ENCODE data around the gene INSC.

INSC gene

DNA sequence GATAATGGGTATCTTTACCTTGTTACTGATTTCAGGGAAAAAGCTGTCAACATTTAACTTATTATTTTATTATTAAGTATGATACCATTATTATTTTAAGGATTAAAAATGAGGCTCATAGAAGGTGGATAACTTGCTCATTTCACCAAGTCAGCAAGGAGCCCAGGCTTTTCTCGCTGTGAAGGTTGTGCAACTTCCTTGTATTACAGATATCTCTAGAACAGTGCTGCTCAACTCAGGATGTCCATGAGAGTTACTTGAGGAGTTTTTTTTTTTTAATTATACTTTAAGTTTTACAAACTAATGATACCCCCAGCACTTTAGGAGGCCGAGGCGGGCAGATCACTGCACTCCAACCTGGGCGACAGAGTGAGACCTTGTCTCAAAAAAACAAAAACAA is 98.2 kb downstream of the INSC start:
- in situ Hi-C loops (cut with HindIII; ENCODE audit: low sequenced_read_pairs) = no loop called here

DNA sequence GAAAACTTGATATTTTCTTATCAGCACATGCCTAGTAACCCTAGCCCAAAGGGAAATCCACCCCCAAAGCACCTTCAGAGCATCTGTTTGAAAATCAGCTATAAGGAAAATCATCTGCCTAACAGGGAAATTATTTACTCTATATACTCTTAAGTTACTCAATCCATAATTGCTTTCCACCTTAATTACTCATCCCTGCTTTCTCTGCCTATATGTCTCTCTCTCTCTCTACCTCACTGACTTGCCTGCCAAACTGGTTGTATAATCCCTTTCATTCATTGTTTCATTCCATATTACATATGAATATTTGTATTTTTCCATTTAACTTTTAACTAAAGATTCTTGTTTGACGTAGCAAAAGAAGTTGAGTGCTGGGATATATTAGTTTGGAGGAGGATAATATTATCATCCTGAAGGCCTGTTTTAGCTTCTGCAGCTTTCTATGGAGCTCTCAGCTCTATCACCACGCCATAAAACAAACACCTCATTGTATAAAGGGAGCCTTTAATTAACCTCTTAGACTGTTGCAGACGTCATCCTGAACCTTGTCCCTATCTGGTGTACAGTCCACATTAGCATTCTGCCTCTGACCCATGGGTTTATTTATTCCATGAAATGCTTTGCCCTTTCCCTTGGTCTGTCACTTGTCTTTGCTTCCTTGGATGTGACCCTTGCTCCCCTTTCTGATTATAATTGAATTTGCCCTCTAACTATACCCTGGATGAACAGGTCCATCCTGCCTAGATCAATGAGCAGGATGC is 98.9 kb downstream of the INSC start:
- in situ Hi-C loops (cut with HindIII; ENCODE audit: low sequenced_read_pairs) = no loop called here

DNA sequence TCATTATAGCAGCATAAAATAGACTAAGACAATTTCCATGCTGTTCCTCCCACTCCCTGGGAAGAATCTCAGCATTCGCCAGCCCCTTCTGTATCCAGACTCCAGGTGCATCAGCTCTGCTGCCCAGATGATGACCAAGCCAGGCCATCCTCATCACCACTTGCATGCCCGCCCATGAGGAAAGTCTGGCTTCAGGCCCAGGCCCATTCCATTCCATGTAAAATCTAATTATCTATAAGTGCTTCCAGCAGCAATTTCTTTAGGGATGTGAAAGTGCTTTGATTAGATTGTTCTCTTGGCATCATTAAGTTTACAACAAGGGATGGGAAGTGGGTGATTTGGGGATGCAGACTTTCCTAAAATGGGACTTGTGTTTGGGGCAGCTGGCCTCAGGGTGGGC is 100.3 kb downstream of the INSC start:
- in situ Hi-C loops (cut with HindIII; ENCODE audit: low sequenced_read_pairs) = no loop called here

DNA sequence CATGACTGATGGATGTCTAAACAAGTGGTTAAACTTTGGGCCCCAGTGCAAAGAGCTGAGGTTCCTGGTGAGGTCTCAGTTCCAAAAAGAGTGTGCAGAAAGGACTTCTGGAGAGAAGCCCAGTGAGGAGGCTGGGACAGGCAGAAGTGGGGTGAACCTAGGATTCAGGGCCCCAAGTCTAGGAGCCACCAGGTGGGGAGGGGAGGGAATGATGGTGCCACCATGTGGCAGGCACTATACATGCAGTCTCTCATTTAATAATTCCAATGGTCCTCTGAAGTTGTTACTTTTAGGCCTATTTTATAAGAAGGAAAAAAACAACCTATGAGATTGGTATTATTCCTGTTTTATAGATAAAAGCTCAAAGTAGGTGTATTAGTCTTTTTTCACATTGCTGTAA is 102.0 kb downstream of the INSC start:
- in situ Hi-C loops (cut with HindIII; ENCODE audit: low sequenced_read_pairs) = no loop called here

DNA sequence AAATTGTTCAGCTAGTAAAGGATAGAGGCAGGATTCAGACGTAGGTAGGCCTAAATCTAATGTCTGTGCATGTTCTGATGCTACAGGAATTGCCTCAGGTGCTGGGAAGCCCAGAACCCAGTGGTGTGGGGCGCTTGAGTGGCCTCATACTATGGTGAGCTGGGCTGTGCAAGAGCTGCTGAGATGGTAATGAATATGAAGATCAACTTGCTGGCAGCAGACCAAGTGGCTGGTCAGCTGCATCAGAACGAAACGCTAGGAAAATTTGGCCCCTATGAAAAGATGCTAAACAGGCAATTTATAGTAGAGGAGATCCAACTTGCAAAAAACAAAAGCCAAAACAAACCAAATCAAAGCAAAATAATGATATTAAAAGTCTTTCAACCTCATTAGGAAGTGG is 102.7 kb downstream of the INSC start:
- in situ Hi-C loops (cut with HindIII; ENCODE audit: low sequenced_read_pairs) = no loop called here

DNA sequence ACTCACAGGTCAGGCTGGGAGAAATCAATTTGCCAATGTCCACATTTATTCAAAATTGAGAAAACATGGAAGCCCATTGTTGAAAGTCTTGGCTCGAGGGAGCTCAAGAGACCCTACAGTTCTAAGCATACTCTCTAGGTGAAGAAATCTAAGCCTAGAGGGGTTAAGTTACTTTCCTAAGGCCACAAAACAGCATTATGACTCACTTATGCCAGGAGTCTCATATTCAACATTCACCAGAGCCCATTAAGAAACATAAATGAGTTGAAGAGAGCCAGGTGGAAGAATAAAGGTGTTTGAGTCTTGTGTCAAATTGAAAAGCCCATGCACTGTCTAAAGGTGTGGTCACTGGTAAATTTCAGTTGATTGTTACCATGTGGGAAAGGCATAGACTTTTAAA is 108.1 kb downstream of the INSC start:
- in situ Hi-C loops (cut with HindIII; ENCODE audit: low sequenced_read_pairs) = no loop called here

DNA sequence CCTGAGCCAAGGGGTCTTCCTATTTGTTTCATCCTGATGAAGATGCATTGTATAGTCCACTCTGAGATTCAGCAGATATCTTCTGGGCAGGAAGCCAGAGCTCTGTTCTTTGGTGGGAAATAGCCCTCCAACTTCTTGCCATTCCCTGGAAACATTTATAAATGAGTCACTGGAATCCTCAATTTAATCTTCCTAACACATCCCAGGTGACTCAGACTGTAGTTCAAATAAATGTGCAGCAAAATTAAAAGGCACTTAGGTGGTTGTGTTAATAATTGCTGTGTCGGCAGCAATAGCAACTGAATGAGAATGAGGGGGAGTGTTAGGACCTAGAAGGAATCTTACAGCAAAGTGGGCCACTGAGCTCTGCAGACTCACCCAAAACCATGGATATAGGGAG is 108.6 kb downstream of the INSC start:
- in situ Hi-C loops (cut with HindIII; ENCODE audit: low sequenced_read_pairs) = no loop called here

DNA sequence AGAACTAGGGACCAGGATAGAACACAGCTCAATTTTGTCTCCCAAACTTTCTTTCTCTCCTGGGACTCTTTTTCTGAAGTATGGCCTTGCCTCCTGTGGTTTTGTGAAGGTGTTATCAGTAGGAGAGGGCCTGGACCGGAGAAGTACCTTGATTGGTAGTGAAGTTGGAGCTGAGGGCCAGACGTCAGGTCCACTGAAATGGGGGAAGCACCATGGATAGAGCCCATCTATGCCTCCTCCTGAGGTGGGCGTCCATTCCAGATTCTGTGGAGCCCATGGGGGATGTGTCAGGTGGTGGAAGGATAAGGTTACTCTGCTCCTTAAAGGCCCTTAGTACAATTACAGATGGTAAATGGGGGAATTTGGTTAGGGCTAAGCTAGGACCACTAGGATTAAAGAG is 109.7 kb downstream of the INSC start:
- in situ Hi-C loops (cut with HindIII; ENCODE audit: low sequenced_read_pairs) = no loop called here

DNA sequence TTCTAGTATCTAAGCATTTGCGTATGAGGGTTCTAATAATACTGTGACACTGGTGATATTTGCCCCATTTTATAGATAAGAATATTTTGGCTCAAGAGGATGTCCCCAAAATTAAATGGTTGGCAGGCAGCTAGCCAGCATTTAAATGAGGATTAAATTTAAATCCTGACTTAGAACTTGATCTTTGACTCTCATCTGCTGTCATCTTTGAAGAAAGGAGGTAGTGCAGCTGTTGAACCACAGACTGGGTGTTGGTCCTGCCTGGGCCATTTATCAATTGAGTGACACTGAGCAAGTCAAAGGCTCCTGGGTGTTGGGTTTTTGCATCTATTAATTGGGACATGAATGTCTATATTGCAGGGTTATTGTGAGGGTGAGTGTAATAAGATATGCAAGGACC is 112.3 kb downstream of the INSC start:
- in situ Hi-C loops (cut with HindIII; ENCODE audit: low sequenced_read_pairs) = no loop called here

DNA sequence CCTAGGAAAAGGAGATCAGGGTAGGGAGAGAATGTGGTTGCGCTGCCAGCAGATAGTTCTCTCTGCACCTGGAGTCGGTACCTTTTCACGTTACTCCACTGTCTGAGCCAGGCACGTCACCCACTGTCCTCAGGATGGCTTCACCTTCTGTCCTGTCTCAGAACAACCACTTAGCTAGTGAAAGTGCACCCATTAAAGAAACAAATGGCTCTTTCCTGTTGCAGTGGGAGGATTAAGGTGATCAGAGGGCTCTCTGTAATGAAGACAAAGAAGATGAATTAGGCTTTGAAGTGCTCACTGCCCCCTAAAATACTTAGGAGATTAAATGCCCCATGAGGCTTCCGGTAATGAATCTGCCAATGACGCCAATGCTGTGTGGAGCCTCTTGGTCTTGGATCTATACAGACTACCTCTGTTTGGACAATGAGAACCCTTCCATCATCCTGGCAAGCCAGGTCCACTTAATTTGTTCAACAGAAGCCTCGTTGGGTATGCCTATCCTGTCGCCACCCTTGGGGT is 113.7 kb downstream of the INSC start:
- in situ Hi-C loops (cut with HindIII; ENCODE audit: low sequenced_read_pairs) = no loop called here

DNA sequence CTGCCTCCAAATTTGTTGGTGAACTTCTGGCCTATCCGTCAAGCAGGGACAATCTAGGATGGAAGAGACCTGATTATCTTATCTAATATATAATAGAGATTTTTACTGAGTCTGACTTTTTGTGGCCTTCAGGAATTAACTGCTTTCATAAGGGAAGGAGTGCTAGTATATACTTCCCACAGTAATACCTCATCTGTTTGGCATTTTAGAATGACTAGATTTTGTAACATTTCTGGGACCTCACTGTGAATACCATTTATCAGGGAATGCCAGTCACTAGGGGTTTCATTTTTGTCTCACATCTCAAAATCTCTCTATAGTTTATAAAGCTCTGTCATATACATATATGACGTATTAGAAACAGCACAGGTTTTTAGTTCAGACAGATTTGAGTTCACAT is 114.3 kb downstream of the INSC start:
- in situ Hi-C loops (cut with HindIII; ENCODE audit: low sequenced_read_pairs) = no loop called here

DNA sequence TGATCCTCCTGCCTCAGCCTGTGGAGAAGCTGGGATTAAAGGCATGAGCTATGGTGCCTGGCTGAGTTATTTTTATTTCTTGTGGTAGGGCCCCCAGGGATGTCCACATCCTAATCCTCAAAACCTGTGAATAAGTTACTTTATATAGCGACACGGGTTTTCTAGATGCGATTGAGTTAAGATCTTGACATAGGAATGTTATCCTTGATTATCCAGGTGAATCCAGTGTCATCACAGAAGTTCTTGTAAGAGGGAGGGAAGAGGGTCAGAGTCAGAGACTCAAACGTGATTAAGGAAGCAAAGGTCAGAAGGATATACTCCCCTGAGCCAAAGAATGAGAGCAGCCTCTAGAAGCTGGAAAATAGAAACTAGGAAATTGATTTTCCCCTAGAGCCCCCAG is 117.8 kb downstream of the INSC start:
- in situ Hi-C loops (cut with HindIII; ENCODE audit: low sequenced_read_pairs) = no loop called here

DNA sequence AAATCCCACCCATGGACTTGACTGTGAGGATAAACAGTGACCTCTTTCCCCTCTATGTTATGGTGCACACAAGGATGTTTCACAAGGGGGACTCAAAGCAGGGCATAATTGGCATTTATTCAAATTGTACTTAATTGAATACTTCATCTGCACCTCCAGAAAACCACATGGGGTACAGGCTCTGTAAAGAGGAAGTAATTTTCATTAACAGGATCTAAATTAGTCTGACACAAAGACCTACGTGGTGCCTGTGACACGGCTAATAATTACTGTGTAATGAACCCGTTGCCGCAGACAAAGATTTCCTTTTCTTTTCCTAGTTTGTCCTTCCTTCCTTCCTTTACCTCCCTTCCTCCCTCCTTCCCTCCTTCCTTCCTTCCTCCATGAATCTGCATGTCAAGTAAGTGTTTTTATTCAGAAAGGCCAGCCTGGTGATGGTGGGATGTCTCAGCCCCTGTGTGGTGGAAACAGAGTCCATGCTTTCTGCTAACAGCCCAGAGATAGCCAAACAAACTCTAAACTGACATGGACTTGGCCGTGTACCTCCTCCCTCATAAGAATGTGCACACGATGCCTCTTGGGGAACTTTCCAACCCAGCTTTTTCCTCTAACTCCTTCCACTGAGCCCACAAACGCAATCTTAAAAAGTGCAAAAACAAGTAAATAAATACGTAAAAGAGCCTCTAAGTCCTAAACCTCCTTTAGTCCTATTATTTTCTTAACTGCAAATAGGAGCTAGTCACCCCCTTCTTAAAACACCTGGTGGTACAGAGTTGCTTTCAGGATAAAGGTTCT is 118.8 kb downstream of the INSC start:
- in situ Hi-C loops (cut with HindIII; ENCODE audit: low sequenced_read_pairs) = no loop called here

DNA sequence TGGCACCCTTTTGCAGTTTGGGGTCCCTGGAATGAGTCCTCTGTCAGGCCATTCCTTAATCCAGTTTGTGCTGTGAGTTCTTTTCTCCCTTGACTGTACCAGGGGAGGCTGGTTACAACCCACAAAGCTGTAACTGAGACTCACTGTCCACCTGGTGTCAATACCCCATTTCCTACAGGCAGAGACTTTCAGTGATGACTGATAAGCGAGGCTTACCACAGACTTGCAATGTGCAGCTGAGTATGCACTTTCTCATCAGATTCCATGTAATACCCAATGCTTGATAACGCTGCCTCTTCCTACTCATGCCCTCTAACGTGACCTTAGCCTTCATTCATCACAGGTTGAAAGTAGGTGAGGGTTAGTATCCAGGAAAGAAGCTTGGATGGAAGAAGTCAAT is 120.1 kb downstream of the INSC start:
- in situ Hi-C loops (cut with HindIII; ENCODE audit: low sequenced_read_pairs) = no loop called here

DNA sequence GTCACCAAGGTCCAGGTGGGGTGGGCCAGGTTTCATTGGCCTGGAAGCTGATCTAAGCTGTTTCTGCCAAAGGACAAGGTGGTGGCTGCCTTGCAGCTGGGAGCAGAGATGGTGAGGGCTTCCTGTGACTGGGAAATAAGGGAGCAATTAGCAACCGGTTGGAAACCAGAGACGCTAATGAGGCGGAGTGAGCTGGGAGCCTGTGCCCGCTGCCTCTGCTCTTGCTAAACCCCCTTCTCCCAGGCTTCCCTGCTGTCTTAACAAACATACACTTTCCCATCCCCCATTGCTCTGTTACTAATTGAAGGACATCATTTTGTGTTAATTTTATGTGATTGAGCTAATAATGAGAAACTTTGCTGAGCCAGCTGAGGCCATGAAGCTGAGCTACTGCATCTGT is 121.8 kb downstream of the INSC start:
- in situ Hi-C loops (cut with HindIII; ENCODE audit: low sequenced_read_pairs) = no loop called here

DNA sequence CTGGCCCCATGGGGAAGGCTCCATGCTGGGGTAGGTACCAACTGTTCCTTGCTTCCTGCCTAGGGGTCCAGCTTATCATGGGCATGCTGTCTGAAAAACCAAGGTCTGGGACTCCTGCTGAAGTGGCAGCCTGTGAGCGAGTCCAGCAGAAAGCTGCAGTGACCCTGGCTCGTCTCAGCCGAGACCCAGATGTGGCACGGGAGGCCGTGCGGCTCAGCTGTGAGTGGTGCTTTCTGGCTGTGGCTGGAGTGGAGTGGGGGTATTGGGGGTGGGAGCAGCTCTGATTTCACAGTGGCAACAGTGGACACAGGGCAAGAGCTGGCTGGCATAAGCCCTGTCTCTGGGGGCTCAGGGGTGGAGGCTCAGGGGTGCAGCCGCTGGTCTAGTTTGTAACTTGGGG is 124.1 kb downstream of the INSC start:
- in situ Hi-C loops (cut with HindIII; ENCODE audit: low sequenced_read_pairs) = no loop called here

DNA sequence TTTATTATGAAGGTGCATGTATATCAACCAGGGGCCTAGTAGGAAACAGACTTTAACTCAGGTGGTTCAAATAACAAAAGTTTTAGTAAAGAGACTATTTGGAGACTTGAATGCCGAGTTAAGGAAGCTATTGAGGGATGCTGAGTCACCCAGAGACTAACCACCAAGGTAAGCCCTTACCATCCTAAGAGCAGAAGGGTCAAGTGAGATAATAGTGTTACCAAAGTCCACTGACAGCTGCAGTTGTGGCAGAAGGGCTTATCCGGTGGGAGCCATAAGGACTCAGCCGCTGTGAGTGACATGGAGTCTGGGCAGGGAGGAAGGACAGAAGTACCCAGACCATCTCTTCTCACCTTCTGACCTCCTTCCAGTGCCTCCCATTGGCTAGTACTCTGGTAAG is 134.0 kb downstream of the INSC start:
- in situ Hi-C loops (cut with HindIII; ENCODE audit: low sequenced_read_pairs) = no loop called here

DNA sequence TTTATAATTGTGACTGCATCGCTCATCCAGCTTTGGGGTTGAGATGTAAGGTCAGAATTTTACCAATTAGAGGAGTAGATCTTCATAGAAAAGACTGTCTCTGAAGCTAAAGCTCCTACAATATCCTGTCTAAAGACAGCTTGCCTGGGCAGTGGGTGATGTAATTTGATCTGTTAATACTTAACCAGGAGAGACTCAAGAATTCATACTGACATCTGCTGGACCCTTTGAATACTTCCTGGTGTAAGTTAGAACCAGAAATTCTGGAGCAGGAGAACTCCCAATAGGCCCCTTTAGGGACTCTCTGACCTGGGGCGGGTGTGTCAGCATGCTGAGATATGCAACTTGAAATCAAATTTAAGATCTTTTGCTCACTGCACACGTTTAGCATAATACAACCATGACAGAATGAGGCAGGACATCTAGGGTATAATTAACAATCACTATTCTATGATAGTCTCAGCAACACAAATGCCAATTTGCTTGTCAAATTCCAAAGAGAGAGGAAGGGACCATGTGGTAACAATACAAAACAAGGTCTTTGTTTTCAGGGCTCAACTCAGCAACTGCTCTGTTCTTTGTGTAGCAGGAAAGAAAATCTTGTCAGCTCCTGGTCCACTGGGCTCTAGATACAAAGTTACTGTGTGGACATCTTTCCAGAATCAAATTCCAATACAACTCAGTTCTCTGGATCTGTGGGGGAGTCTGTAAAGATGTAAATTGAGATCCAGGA is 143.9 kb downstream of the INSC start:
- in situ Hi-C loops (cut with HindIII; ENCODE audit: low sequenced_read_pairs) = no loop called here

DNA sequence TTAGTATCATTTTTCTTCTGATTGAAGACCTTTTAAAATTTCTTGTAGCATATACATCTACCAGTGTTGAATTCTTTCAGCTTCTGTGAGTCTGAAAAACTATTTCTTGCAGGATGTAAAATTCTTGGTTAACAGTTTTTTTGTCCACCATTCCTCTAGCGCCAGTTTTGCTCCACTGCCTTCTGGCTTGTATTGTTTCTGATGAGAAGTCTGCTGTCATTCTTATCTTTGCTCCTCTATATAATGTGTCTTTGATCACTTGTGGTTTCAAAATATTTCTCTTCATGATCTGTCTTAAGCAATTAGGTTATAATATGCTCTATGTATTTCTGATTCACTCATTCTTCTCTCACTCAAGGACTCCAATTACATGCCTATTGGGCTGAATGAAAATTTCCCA is 152.3 kb downstream of the INSC start:
- in situ Hi-C loops (cut with HindIII; ENCODE audit: low sequenced_read_pairs) = no loop called here

DNA sequence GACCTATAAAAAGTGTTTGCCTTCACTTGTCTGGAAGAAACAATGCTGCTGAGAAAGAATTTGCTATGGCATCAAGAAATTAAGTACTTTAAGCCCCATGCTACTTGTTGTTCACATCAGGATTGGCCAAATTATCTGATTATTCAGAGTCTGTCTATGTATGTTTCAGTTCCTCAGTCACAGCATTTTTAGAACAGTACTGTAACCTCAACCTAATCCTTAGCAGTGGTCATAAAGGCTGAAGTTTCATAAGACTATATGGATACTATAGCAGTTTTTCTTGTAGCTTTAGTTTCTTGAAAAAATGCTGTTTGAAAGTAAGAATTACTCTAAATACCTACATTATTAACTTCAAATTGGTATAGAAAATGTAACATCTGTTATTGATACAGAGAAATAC is 153.9 kb downstream of the INSC start:
- in situ Hi-C loops (cut with HindIII; ENCODE audit: low sequenced_read_pairs) = no loop called here

DNA sequence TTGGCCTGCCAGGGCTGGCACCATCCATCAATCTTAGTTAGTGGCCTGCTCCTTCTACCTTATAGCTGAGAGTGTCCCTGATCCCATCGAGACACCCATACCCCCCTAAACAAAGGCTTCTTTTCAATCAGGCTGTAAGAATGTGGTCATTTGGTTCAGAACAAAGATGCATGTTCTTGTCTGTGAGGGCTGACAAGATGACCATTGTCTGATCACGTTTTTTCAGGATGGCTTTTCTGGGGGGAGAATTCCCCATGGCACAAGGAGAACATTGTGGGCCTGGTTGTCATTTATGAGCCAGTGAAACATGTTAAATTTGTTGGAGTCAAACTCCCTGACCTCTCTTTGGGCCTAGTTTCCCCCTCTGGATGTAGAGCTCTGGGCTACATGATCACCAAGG is 160.4 kb downstream of the INSC start:
- in situ Hi-C loops (cut with HindIII; ENCODE audit: low sequenced_read_pairs) = loop anchor here (5.0 kb wide), 1 partner anchor 72 kb away; no protein-coding TSS in a partner anchor

DNA sequence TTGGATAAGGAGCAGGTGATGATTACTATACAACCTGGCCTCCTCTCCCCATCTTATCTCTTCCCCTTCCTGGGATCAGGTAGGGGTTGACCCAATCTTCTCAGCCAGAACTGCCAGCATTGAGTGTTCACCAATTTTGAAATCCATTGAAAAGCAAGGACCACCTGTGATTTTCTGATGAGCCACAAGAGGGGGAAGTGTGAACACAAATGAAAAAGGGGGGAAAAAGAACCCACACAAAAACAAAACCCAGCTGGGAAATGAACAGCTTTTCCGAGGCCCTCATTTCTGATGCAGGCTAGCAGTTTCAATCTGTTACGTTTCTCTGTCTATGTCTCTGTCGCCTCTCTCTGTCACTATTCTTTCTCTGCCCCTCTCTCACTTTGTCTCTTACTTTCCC is 161.9 kb downstream of the INSC start:
- in situ Hi-C loops (cut with HindIII; ENCODE audit: low sequenced_read_pairs) = loop anchor here (5.0 kb wide), 1 partner anchor 71 kb away; no protein-coding TSS in a partner anchor
